IMR-90 (cell line): Measurements from ENCODE around the gene EFEMP1. TPM values are rescaled to one million over a fixed set of nuclear protein-coding genes. Genes with fewer than 3 reads are reported as not detected.

ENCODE experiments used
- ATAC-seq: fragments of 200-7000 bp; cut with Tn5 transposase; 2 replicates; pipeline ENCODE4 v1.9.1; 2020; ENCODE audit warnings: low read depth, mild to moderate bottlenecking, moderate library complexity
- BruUV-seq: library from RNA; stranded (reverse); fragments of 400-500 nt; replicated peaks from 2 replicates; lab custom pipeline; 2021; lab: Mats Ljungman, UMichigan
- CTCF ChIA-PET: fragments of 300-600 bp; formaldehyde crosslinking; extraction: SDS; loops from one replicate; lab custom pipeline; 2021; ENCODE audit warnings: antibody characterized with exemption; lab: Yijun Ruan, JAX
- POLR2A ChIA-PET: fragments of 300-600 bp; sonication (Branson Sonifier 250); formaldehyde crosslinking; loops from one replicate; lab custom pipeline; 2022; ENCODE audit warnings: antibody characterized with exemption; ENCODE audit not compliant: unreplicated experiment; lab: Charles Lee
- DNase-seq: peaks from one replicate; pipeline ENCODE4 v3.0.0; 2013
- H2AFZ ChIP-seq: replicated peaks from 2 replicates; pipeline ENCODE3; 2013; ENCODE audit warnings: low read length, mild to moderate bottlenecking; ENCODE audit not compliant: poor library complexity
- H2AK5ac ChIP-seq: 2 replicates; pipeline ENCODE4 v1.6.1; 2013; ENCODE audit warnings: low read depth, low read length, inconsistent platforms
- H2AK9ac ChIP-seq: replicated peaks from 2 replicates; pipeline ENCODE3; 2013; ENCODE audit warnings: mild to moderate bottlenecking, low read depth, low read length, moderate library complexity; ENCODE audit not compliant: poor library complexity
- H2BK120ac ChIP-seq: 2 replicates; pipeline ENCODE4 v1.6.1; 2013; ENCODE audit warnings: low read depth, low read length, inconsistent platforms
- H2BK15ac ChIP-seq: 3 replicates; pipeline ENCODE4 v1.6.1; 2013; ENCODE audit warnings: low read depth, low read length, inconsistent platforms
- H2BK20ac ChIP-seq: 2 replicates; pipeline ENCODE4 v1.6.1; 2013; ENCODE audit warnings: low read depth, mild to moderate bottlenecking, inconsistent platforms, low read length, moderate library complexity
- H2BK5ac ChIP-seq: 2 replicates; pipeline ENCODE4 v1.6.1; 2013; ENCODE audit warnings: mild to moderate bottlenecking, low read depth, low read length, inconsistent platforms; ENCODE audit not compliant: poor library complexity, severe bottlenecking
- H3K14ac ChIP-seq: replicated peaks from 2 replicates; pipeline ENCODE4 v1.6.1; 2013; ENCODE audit warnings: low read depth, low read length, inconsistent platforms
- H3K18ac ChIP-seq: 2 replicates; pipeline ENCODE4 v1.6.1; 2013; ENCODE audit warnings: low read depth, low read length, control low read depth
- H3K23ac ChIP-seq: 2 replicates; pipeline ENCODE4 v1.6.1; 2013; ENCODE audit warnings: low read depth, low read length, inconsistent platforms
- H3K27ac ChIP-seq: 2 replicates; pipeline ENCODE4 v1.5.1; 2013; ENCODE audit warnings: mild to moderate bottlenecking, control low read depth, low read length; ENCODE audit not compliant: insufficient read depth
- H3K27me3 ChIP-seq: 2 replicates; pipeline ENCODE4 v1.6.1; 2013; ENCODE audit warnings: low read length; ENCODE audit not compliant: control insufficient read depth, insufficient read depth
- H3K36me3 ChIP-seq: 2 replicates; pipeline ENCODE4 v1.6.1; 2013; ENCODE audit warnings: low read length, mixed read lengths; ENCODE audit not compliant: control insufficient read depth, insufficient read depth
- H3K4ac ChIP-seq: 2 replicates; pipeline ENCODE4 v1.6.1; 2013; ENCODE audit warnings: low read depth, low read length, inconsistent platforms
- H3K4me1 ChIP-seq: 2 replicates; pipeline ENCODE4 v1.6.1; 2013; ENCODE audit warnings: low read length, mixed read lengths; ENCODE audit not compliant: control insufficient read depth, insufficient read depth
- H3K4me2 ChIP-seq: 2 replicates; pipeline ENCODE4 v1.6.1; 2013; ENCODE audit warnings: low read depth, mild to moderate bottlenecking, control low read depth, low read length, moderate library complexity
- H3K4me3 ChIP-seq: 2 replicates; pipeline ENCODE4 v1.5.1; 2013; ENCODE audit warnings: low read depth, mild to moderate bottlenecking, control low read depth, low read length, moderate library complexity; ENCODE audit not compliant: insufficient read depth
- H3K56ac ChIP-seq: 2 replicates; pipeline ENCODE4 v1.6.1; 2013; ENCODE audit warnings: low read length, inconsistent platforms; ENCODE audit not compliant: insufficient read depth; ENCODE audit errors: extremely low read depth
- H3K79me1 ChIP-seq, 2 experiments: 2 replicates each; pipeline ENCODE4 v1.6.1; 2013; ENCODE audit warnings: low read length in 2 of 2, inconsistent platforms in 1 of 2, low read depth in 1 of 2
- H3K9ac ChIP-seq: 2 replicates; pipeline ENCODE4 v1.6.1; 2013; ENCODE audit warnings: low read depth, low read length, control low read depth
- H3K9me1 ChIP-seq: 2 replicates; pipeline ENCODE4 v1.6.1; 2013; ENCODE audit warnings: low read length, inconsistent platforms; ENCODE audit not compliant: insufficient read depth
- H3K9me3 ChIP-seq: 2 replicates; pipeline ENCODE4 v1.6.1; 2013; ENCODE audit warnings: low read length; ENCODE audit not compliant: control insufficient read depth, insufficient read depth
- H4K20me1 ChIP-seq: 2 replicates; pipeline ENCODE4 v1.6.1; 2013; ENCODE audit warnings: low read length, inconsistent platforms; ENCODE audit not compliant: insufficient read depth
- H4K5ac ChIP-seq: 2 replicates; pipeline ENCODE4 v1.6.1; 2013; ENCODE audit warnings: mild to moderate bottlenecking, low read depth, low read length, control low read depth
- H4K8ac ChIP-seq, 2 experiments: 2 replicates each; pipeline ENCODE4 v1.6.1; 2013; ENCODE audit warnings: low read depth in 2 of 2, low read length in 2 of 2, control low read depth in 1 of 2, inconsistent platforms in 1 of 2
- H4K91ac ChIP-seq: 2 replicates; pipeline ENCODE4 v1.6.1; 2013; ENCODE audit warnings: low read depth, low read length, inconsistent platforms; ENCODE audit not compliant: insufficient read depth
- BHLHE40 ChIP-seq: fragments of 150-350 bp; IDR thresholded peaks from 2 replicates; pipeline ENCODE4 v1.6.1; 2016; ENCODE audit warnings: mild to moderate bottlenecking, low read depth, low read length
- CEBPB ChIP-seq: IDR thresholded peaks from 2 replicates; pipeline ENCODE4 v1.6.1; 2012; ENCODE audit warnings: low read depth, low read length, improper control_type of control experiment
- CHD1 ChIP-seq: IDR thresholded peaks from 2 replicates; pipeline ENCODE4 v1.6.1; 2012; ENCODE audit warnings: low read depth, low read length, improper control_type of control experiment
- CTCF ChIP-seq: conservative IDR thresholded peaks from 2 replicates; pipeline ENCODE4 v1.5.1; 2012; ENCODE audit warnings: mild to moderate bottlenecking, low read depth, low read length, improper control_type of control experiment
- ELK1 ChIP-seq: fragments of 150-350 bp; IDR thresholded peaks from 2 replicates; pipeline ENCODE4 v1.6.1; 2016; ENCODE audit warnings: low read depth, mild to moderate bottlenecking, low read length, moderate library complexity, borderline replicate concordance
- FOS ChIP-seq: fragments of 150-350 bp; IDR thresholded peaks from 2 replicates; pipeline ENCODE4 v1.6.1; 2016; ENCODE audit warnings: low read depth, low read length
- MAFK ChIP-seq: IDR thresholded peaks from 2 replicates; pipeline ENCODE4 v1.6.1; 2012; ENCODE audit warnings: low read depth, low read length, improper control_type of control experiment
- MAZ ChIP-seq: IDR thresholded peaks from 2 replicates; pipeline ENCODE4 v1.6.1; 2012; ENCODE audit warnings: low read depth, mild to moderate bottlenecking, low read length, improper control_type of control experiment, moderate library complexity, borderline replicate concordance
- MXI1 ChIP-seq: IDR thresholded peaks from 2 replicates; pipeline ENCODE4 v1.6.1; 2012; ENCODE audit warnings: low read depth, mild to moderate bottlenecking, low read length, moderate library complexity, borderline replicate concordance
- NFE2L2 ChIP-seq: fragments of 150-350 bp; IDR thresholded peaks from 2 replicates; pipeline ENCODE4 v1.6.1; 2016; ENCODE audit warnings: low read depth, mild to moderate bottlenecking, low read length
- POLR2A ChIP-seq: IDR thresholded peaks from 2 replicates; pipeline ENCODE4 v1.6.1; 2012; ENCODE audit warnings: mild to moderate bottlenecking, low read depth, low read length
- RAD21 ChIP-seq: IDR thresholded peaks from 2 replicates; pipeline ENCODE4 v1.6.1; 2012; ENCODE audit warnings: low read length, improper control_type of control experiment
- RCOR1 ChIP-seq: IDR thresholded peaks from 2 replicates; pipeline ENCODE4 v1.6.1; 2012; ENCODE audit warnings: mild to moderate bottlenecking, low read length, improper control_type of control experiment; ENCODE audit not compliant: insufficient replicate concordance
- RFX5 ChIP-seq: IDR thresholded peaks from 2 replicates; pipeline ENCODE4 v1.8.0; 2012; ENCODE audit warnings: low read depth, mild to moderate bottlenecking, low read length, moderate library complexity
- SMC3 ChIP-seq: fragments of 150-350 bp; IDR thresholded peaks from 2 replicates; pipeline ENCODE4 v1.6.1; 2016; ENCODE audit warnings: low read depth, mild to moderate bottlenecking, antibody characterized with exemption, low read length, moderate library complexity
- USF2 ChIP-seq: fragments of 150-350 bp; IDR thresholded peaks from 2 replicates; pipeline ENCODE4 v1.6.1; 2017; ENCODE audit warnings: mild to moderate bottlenecking, antibody characterized with exemption, low read length, low read depth
- WGBS, 2 experiments: methylation state at CpG; one replicate each; pipeline versions ENCODE4 v1.1.5 to v1.1.7; 2013; ENCODE audit warnings: missing lambda C conversion rate in 2 of 2; ENCODE audit not compliant: insufficient read length in 1 of 2; ENCODE audit errors: extremely low coverage in 2 of 2; 5-methylcytosine and 5-hydroxymethylcytosine counted together
- dilution Hi-C: fragments of 300-500 bp; cut with HindIII; formaldehyde crosslinking; loops from one replicate; pipeline ENCODE4 v1.14.3; 2018; ENCODE audit warnings: low sequenced_read_pairs; ENCODE audit not compliant: unreplicated experiment
- in situ Hi-C: fragments of 300-500 bp; cut with MboI; formaldehyde crosslinking; loops from 3 replicates; pipeline ENCODE4 v1.14.3; 2019; ENCODE audit warnings: low sequenced_read_pairs, inconsistent platforms, mixed read lengths
- intact Hi-C: fragments of 100-400 bp; cut with micrococcal nuclease; formaldehyde crosslinking; loops from 2 replicates; pipeline ENCODE4 v1.10.0; 2022
- polyA plus RNA-seq, 3 experiments: library from polyadenylated mRNA; depleted of rRNA; stranded (reverse); fragments of >200 nt; gene quantifications; 2 replicates each; pipeline ENCODE4 v1.2.3, GENCODE V29; 2012; ENCODE audit warnings: low replicate concordance in 1 of 3
- total RNA-seq: library from RNA; depleted of rRNA; stranded (reverse); fragments of >200 nt; gene quantifications from 2 replicates; pipeline ENCODE4 v1.2.3, GENCODE V29; 2012

The EFEMP1 gene
- total and polyA plus RNA-seq, 2 of the 4 experiments (the other 2 are of a cell fraction), result 214 to 219 TPM

- no CpG with 5 or more reads among the region's 1 CpG for WGBS, 2 experiments
- Histone ChIP-seq H2BK5ac (no peak overlapping the region), H4K5ac (no peak overlapping the region), H3K9me1 (peaks cover 5% of the 10 kb centered on the region; the same call in 1 of the 2 replicates), H3K18ac (no peak overlapping the region), H4K91ac (no peak overlapping the region), H3K9ac (no peak overlapping the region), H3K14ac (no peak overlapping the region), H3K23ac (no peak overlapping the region), H3K56ac (no peak overlapping the region), H2AFZ (no peak overlapping the region), H2AK5ac (no peak overlapping the region), H4K20me1 (no peaks in the 10 kb centered on the region), H3K79me1 (no peaks in the 10 kb centered on the region), H3K36me3 (no peaks in the 10 kb centered on the region), H3K27me3 (no peaks in the 10 kb centered on the region), H3K4me2 (no peak overlapping the region), H3K27ac (no peak overlapping the region), H2AK9ac (no peak overlapping the region), H3K9me3 (no peaks in the 10 kb centered on the region), H4K8ac (no peak overlapping the region), H2BK15ac (no peak overlapping the region), H2BK20ac (no peak overlapping the region), H3K4me1 (peaks cover 5% of the 10 kb centered on the region), H3K4ac (no peak overlapping the region), H2BK120ac (no peak overlapping the region), H3K4me3 (no peak overlapping the region)
- ATAC-seq, result no peak
- CTCF ChIA-PET, result interaction anchor here (0.6 to 1.3 kb wide), 3 partner anchors 198 to 318 kb away, joined by 3 to 8 read pairs (median 3); no protein-coding TSS in a partner anchor
- TF ChIP-seq FOS, result no peak
- TF ChIP-seq CEBPB, result no peak
- no peak for TF ChIP-seq RCOR1
- TF ChIP-seq NFE2L2, result no peak
- TF ChIP-seq BHLHE40, result no peak
- TF ChIP-seq MAZ, result no peak
- TF ChIP-seq RAD21, result no peak
- no peak for TF ChIP-seq ELK1
- no peak for TF ChIP-seq CTCF
- TF ChIP-seq MAFK, result no peak
- TF ChIP-seq POLR2A, result no peak
- TF ChIP-seq USF2, result no peak
- TF ChIP-seq CHD1, result no peak
- TF ChIP-seq RFX5, result no peak
- no peak for TF ChIP-seq MXI1
- TF ChIP-seq SMC3, result no peak
- DNase-seq, result no peak
- POLR2A ChIA-PET, result no interaction called here
- dilution Hi-C loops, result no loop called here
- intact Hi-C loops, result no loop called here
- in situ Hi-C loops, result no loop called here
- no TSS peak for BruUV-seq
Observed at GRCh38 chr2:55968941-55969340, 45.4 kb upstream of the EFEMP1 start.
